Activated gamma-delta T cell treated with anti-CD3 and anti-CD28 coated beads, Interleukin-2, amount 50 U/mL, for 16 hours (primary cell): ENCODE data around the gene UGGT1.
"Not testable (repeated sequence)": the region's sequence is repeated elsewhere in the genome, so short reads cannot be mapped to it uniquely, and the experiment has no call there.

Experiments used
- DNase-seq: peaks from one replicate; pipeline ENCODE4 v3.0.0-alpha.2; 2020; ENCODE audit warnings: low read depth

The UGGT1 gene

GRCh38 chr2:128172191-128172590 is 81.2 kb downstream of the UGGT1 start:
- DNase-seq, result no peak

GRCh38 chr2:128174067-128174466 is 83.1 kb downstream of the UGGT1 start:
- not testable (repeated sequence) for DNase-seq

GRCh38 chr2:128177315-128177714 is 86.3 kb downstream of the UGGT1 start:
- DNase-seq, result no peak

GRCh38 chr2:128178149-128178649 is 87.2 kb downstream of the UGGT1 start:
- DNase-seq, result no peak

GRCh38 chr2:128178650-128179460 is 87.9 kb downstream of the UGGT1 start:
- no peak for DNase-seq

- no peak for DNase-seq
Measured at GRCh38 chr2:128179461-128179755, 88.4 kb downstream of the UGGT1 start.

- DNase-seq, result no peak
Measured at GRCh38 chr2:128180031-128180430, 89.0 kb downstream of the UGGT1 start.

- DNase-seq, result no peak
Measured at GRCh38 chr2:128185576-128185975, 94.6 kb downstream of the UGGT1 start.

GRCh38 chr2:128187032-128187654 is 96.1 kb downstream of the UGGT1 start:
- no peak for DNase-seq

- DNase-seq, result no peak
Measured at GRCh38 chr2:128195435-128195984, 104.5 kb downstream of the UGGT1 start.

- no peak for DNase-seq
Measured at GRCh38 chr2:128196026-128196425, 105.0 kb downstream of the UGGT1 start.

GRCh38 chr2:128196471-128196931 is 105.5 kb downstream of the UGGT1 start:
- DNase-seq, result no peak

- DNase-seq, result no peak
Measured at GRCh38 chr2:128197059-128197458, 106.1 kb downstream of the UGGT1 start.

- no peak for DNase-seq
Measured at GRCh38 chr2:128198656-128199055, 107.7 kb downstream of the UGGT1 start.

- no peak for DNase-seq
Measured at GRCh38 chr2:128199141-128199540, 108.1 kb downstream of the UGGT1 start.

- DNase-seq, result no peak
Measured at GRCh38 chr2:128202791-128203190, 111.8 kb downstream of the UGGT1 start.

GRCh38 chr2:128206245-128206644 is 115.2 kb downstream of the UGGT1 start:
- no peak for DNase-seq

GRCh38 chr2:128208023-128208422 is 117.0 kb downstream of the UGGT1 start:
- DNase-seq, result no peak

GRCh38 chr2:128208631-128209324 is 117.8 kb downstream of the UGGT1 start:
- DNase-seq, result not testable (repeated sequence)

GRCh38 chr2:128214251-128214650 is 123.3 kb downstream of the UGGT1 start:
- DNase-seq, result no peak

GRCh38 chr2:128214866-128215460 is 124.0 kb downstream of the UGGT1 start:
- no peak for DNase-seq
